Epithelial cell of proximal tubule (primary cell): ENCODE data around the gene UBQLN3. TPM values are rescaled to one million over a fixed set of nuclear protein-coding genes. Genes with fewer than 3 reads are reported as not detected.

Experiments
- DNase-seq: peaks from one replicate; pipeline ENCODE4 v3.0.0-alpha.2; 2011; ENCODE audit warnings: low read depth
- H3K4me3 ChIP-seq: 2 replicates; pipeline ENCODE4 v1.5.1; 2011; ENCODE audit warnings: low read depth, mild to moderate bottlenecking, low read length
- CTCF ChIP-seq: conservative IDR thresholded peaks from 2 replicates; pipeline ENCODE4 v1.5.1; 2012; ENCODE audit warnings: low read depth, mild to moderate bottlenecking, low read length
- total RNA-seq: library from RNA; depleted of rRNA; stranded (reverse); fragments of >200 nt; gene quantifications from 2 replicates; pipeline ENCODE4 v1.2.3, GENCODE V29; 2015

Gene UBQLN3
- total RNA-seq, 1 donor from 2014 or later, result not detected

GRCh38 chr11:5473921-5474320 is 35.8 kb downstream of the UBQLN3 start:
- no peak overlapping the region for H3K4me3 ChIP-seq
- no peak for TF ChIP-seq CTCF

GRCh38 chr11:5467527-5467926 is 42.2 kb downstream of the UBQLN3 start:
- no peak for DNase-seq
- H3K4me3 ChIP-seq, result no peak overlapping the region
- no peak for TF ChIP-seq CTCF

More at GRCh38 chr11:5473921-5474320, 35.8 kb downstream of the UBQLN3 start:
- DNase-seq, result no peak

- DNase-seq, result no peak
- H3K4me3 ChIP-seq, result no peak overlapping the region
- no peak for TF ChIP-seq CTCF
Observed at GRCh38 chr11:5460983-5461621, 48.7 kb downstream of the UBQLN3 start.

Other genes with a start within 250 kb of the UBQLN3 start
- not detected in 2 replicates for gene HBE1, start 240.0 kb downstream of the UBQLN3 start, total RNA-seq
- not detected in 2 replicates for gene OR51B4, start 208.0 kb downstream of the UBQLN3 start, total RNA-seq
- gene OR51B2, start 185.7 kb downstream of the UBQLN3 start, total RNA-seq, result not detected in 2 replicates
- gene OR51B5, start 166.4 kb downstream of the UBQLN3 start, total RNA-seq, result not detected in 2 replicates
- gene OR51B6, start 158.4 kb downstream of the UBQLN3 start, total RNA-seq, result not detected in 2 replicates
- gene OR51M1, start 126.1 kb downstream of the UBQLN3 start, total RNA-seq, result not detected in 2 replicates
- not detected in 2 replicates for gene OR51Q1, start 87.8 kb downstream of the UBQLN3 start, total RNA-seq
- gene OR51I1, start 68.4 kb downstream of the UBQLN3 start, total RNA-seq, result not detected in 2 replicates
- not detected in 2 replicates for gene OR51I2, start 60.6 kb downstream of the UBQLN3 start, total RNA-seq
- not detected in 2 replicates for gene OR52D1, start 21.3 kb downstream of the UBQLN3 start, total RNA-seq
- gene UBQLNL, start 6.7 kb upstream of the UBQLN3 start, total RNA-seq, result 0.06 TPM in 1 of 2 replicates, not detected in the other
- not detected in 2 replicates for gene OR52H1, start 38.6 kb upstream of the UBQLN3 start, total RNA-seq
- not detected in 2 replicates for gene OR52B6, start 70.9 kb upstream of the UBQLN3 start, total RNA-seq
- gene TRIM6, start 86.7 kb upstream of the UBQLN3 start, total RNA-seq, result 1.4 and 6.3 TPM in 2 replicates
- 2.4 and 7.8 TPM in 2 replicates for gene TRIM34, start 115.0 kb upstream of the UBQLN3 start, total RNA-seq
- 20.5 and 28.5 TPM in 2 replicates for gene TRIM5, start 175.1 kb upstream of the UBQLN3 start, total RNA-seq
- gene TRIM22, start 179.8 kb upstream of the UBQLN3 start, total RNA-seq, result 8.2 and 18.9 TPM in 2 replicates
- gene OR56B1, start 226.5 kb upstream of the UBQLN3 start, total RNA-seq, result not detected in 2 replicates
- gene OR52N4, start 244.3 kb upstream of the UBQLN3 start, total RNA-seq, result not detected in 2 replicates